ENCODE measurements around the gene M1AP. TPM values are rescaled to one million over a fixed set of nuclear protein-coding genes. Genes with fewer than 3 reads are reported as not detected.

Gene M1AP
- total RNA-seq, 1 donor from 2014 or later: 0.75 TPM

GRCh38 chr2:74628538-74629105 is 19.5 kb downstream of the M1AP start:
- Histone ChIP-seq H4K20me1 (ENCODE audit: low read depth) (no peaks in the 10 kb centered on the region), H3K36me3 (no peaks in the 10 kb centered on the region), H3K27me3 (no peaks in the 10 kb centered on the region), H3K4me1 (peaks cover 20% of the 10 kb centered on the region), H3F3A (ENCODE audit: low read depth) (peaks cover 21% of the 10 kb centered on the region), H3K9ac (no peak overlapping the region), H2AFZ (replicated peaks) (no peak overlapping the region), H3K79me2 (ENCODE audit: low read depth) (no peaks in the 10 kb centered on the region), H3K9me3 (ENCODE audit: low read depth) (no peaks in the 10 kb centered on the region), H3K4me3 (no peak overlapping the region), H3K4me2 (no peak overlapping the region), H3K27ac (no peak overlapping the region)
- no peak overlapping the region for H3K4me3 Mint-ChIP-seq
- H3K9me3 Mint-ChIP-seq: no peaks in the 10 kb centered on the region
- peaks cover 11% of the 10 kb centered on the region for H3K27me3 Mint-ChIP-seq (ENCODE audit: insufficient read depth, low read depth)
- DNase-seq (ENCODE audit: low spot score): no peak
- H3K4me1 Mint-ChIP-seq: peaks cover 14% of the 10 kb centered on the region
- no peaks in the 10 kb centered on the region for H3K36me3 Mint-ChIP-seq
- no peak overlapping the region for H3K27ac Mint-ChIP-seq
- TF ChIP-seq CTCF (IDR thresholded peaks at IDR 0.05) (no peak), EZH2 (IDR thresholded peaks at IDR 0.05) (no peak), EZH2phosphoT487 (IDR thresholded peaks at IDR 0.05) (no peak)

- TF ChIP-seq CTCF (IDR thresholded peaks at IDR 0.05) (no peak), EZH2phosphoT487 (IDR thresholded peaks at IDR 0.05) (no peak), EZH2 (IDR thresholded peaks at IDR 0.05) (no peak)
- no peak overlapping the region for H3K4me3 Mint-ChIP-seq
- peaks cover 3% of the 10 kb centered on the region for H3F3A ChIP-seq (ENCODE audit: low read depth)
- no peak for DNase-seq (ENCODE audit: low spot score)
- H3K4me1 ChIP-seq: no peaks in the 10 kb centered on the region
- H4K20me1 ChIP-seq (ENCODE audit: low read depth): no peaks in the 10 kb centered on the region
- H3K36me3 Mint-ChIP-seq: no peaks in the 10 kb centered on the region
- no peaks in the 10 kb centered on the region for H3K4me1 Mint-ChIP-seq
- no peak overlapping the region for H3K27ac Mint-ChIP-seq
- H2AFZ ChIP-seq (replicated peaks): peak overlapping the region; percentile 53
- no peak overlapping the region for H3K9ac ChIP-seq
- H3K79me2 ChIP-seq (ENCODE audit: low read depth): no peaks in the 10 kb centered on the region
- peaks cover 11% of the 10 kb centered on the region for H3K27me3 Mint-ChIP-seq (ENCODE audit: insufficient read depth, low read depth)
- H3K4me3 ChIP-seq: no peak overlapping the region
- H3K27ac ChIP-seq: no peak overlapping the region
- no peaks in the 10 kb centered on the region for H3K9me3 Mint-ChIP-seq
- H3K4me2 ChIP-seq: no peak overlapping the region
- no peaks in the 10 kb centered on the region for H3K9me3 ChIP-seq (ENCODE audit: low read depth)
- H3K27me3 ChIP-seq: no peaks in the 10 kb centered on the region
- H3K36me3 ChIP-seq: no peaks in the 10 kb centered on the region
Measured at GRCh38 chr2:74625658-74626425, 22.3 kb downstream of the M1AP start.

- Histone ChIP-seq H3K79me2 (ENCODE audit: low read depth) (no peaks in the 10 kb centered on the region), H3K4me3 (no peak overlapping the region), H3K4me2 (no peak overlapping the region), H3F3A (ENCODE audit: low read depth) (no peaks in the 10 kb centered on the region), H3K27ac (no peak overlapping the region), H3K4me1 (no peaks in the 10 kb centered on the region), H3K36me3 (no peaks in the 10 kb centered on the region), H4K20me1 (ENCODE audit: low read depth) (no peaks in the 10 kb centered on the region), H2AFZ (replicated peaks) (no peak overlapping the region), H3K9me3 (ENCODE audit: low read depth) (no peaks in the 10 kb centered on the region), H3K27me3 (no peaks in the 10 kb centered on the region), H3K9ac (no peak overlapping the region)
- DNase-seq (ENCODE audit: low spot score): no peak
- H3K27ac Mint-ChIP-seq: no peak overlapping the region
- no peaks in the 10 kb centered on the region for H3K9me3 Mint-ChIP-seq
- no peak for TF ChIP-seq EZH2phosphoT487 (IDR thresholded peaks at IDR 0.05)
- peaks cover 6% of the 10 kb centered on the region for H3K4me1 Mint-ChIP-seq
- no peak overlapping the region for H3K4me3 Mint-ChIP-seq
- peaks cover 8% of the 10 kb centered on the region for H3K27me3 Mint-ChIP-seq (ENCODE audit: insufficient read depth, low read depth)
- H3K36me3 Mint-ChIP-seq: no peaks in the 10 kb centered on the region
Measured at GRCh38 chr2:74620671-74621070, 27.5 kb downstream of the M1AP start.

Data from neural progenitor cell (in vitro differentiated cells).